Activated T-helper 1 cell treated with anti-CD3 and anti-CD28 coated beads, Interleukin-2, amount 50 U/mL, for 16 hours (primary cell): ENCODE data around the gene APEH.
A peak's percentile ranks its signal among the peaks of the same experiment; 100 is the strongest.
"Not testable (repeated sequence)": the region's sequence is repeated elsewhere in the genome, so short reads cannot be mapped to it uniquely, and the experiment has no call there.

Source experiments
- DNase-seq, 2 donors: peaks; one replicate each; pipeline ENCODE4 v3.0.0-alpha.2; 2020; ENCODE audit warnings: low read depth in 1 of 2, low spot score in 1 of 2

APEH gene

GRCh38 chr3:49689046-49689907 is 15.1 kb downstream of the APEH start, which contains the start of the genes MST1 and RNF123:
MST1 (minus strand) TSS chr3:49689474; CDS start chr3:49688691, 783 bp downstream.
RNF123 (plus strand) TSS chr3:49689557; CDS start chr3:49691166, 1,609 bp downstream.
- peak; percentile 87 to 89 for DNase-seq

- DNase-seq, result not testable (repeated sequence)
These were observed 15.9 kb downstream of the APEH start for GRCh38 chr3:49689908-49690624.

- DNase-seq, result not testable (repeated sequence)
These were observed 16.7 kb downstream of the APEH start for GRCh38 chr3:49690856-49691255.

GRCh38 chr3:49691481-49691880 is 17.3 kb downstream of the APEH start:
- DNase-seq, result not testable (repeated sequence)

DNA sequence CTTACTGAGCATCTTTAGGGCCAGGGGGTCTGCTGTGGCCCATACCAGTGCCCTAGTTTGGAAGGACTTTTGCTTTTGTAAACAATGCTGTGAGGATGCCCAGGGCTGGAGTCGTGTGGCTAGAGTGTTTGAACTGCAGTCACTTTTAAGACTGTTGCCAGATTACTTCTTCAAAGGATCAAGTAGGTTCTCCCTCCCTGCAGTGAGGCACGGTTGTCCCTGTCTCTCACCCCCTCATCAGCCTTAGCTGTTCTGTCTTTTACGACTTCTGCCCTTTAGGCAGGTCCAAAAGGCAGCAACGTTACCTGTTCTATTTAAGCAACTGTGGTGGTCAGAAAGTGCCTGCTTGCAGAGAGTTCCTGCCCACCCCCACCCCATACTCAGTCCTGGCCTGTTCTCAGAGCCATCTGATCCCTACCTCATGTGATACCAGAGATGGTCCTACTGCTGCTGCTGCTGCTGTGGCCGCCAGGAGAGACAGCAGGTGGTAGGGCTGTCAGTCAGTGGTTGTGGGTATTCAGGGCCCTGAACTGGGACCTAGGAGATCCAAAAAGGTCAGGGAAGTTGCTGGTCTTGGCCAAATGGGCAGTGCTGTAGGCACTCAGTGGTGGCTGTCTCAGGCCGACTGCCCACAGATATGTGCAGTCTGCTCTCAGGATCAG is 20.4 kb downstream of the APEH start:
- not testable (repeated sequence) for DNase-seq

GRCh38 chr3:49695350-49696015 is 21.3 kb downstream of the APEH start:
- DNase-seq, result not testable (repeated sequence)

DNA sequence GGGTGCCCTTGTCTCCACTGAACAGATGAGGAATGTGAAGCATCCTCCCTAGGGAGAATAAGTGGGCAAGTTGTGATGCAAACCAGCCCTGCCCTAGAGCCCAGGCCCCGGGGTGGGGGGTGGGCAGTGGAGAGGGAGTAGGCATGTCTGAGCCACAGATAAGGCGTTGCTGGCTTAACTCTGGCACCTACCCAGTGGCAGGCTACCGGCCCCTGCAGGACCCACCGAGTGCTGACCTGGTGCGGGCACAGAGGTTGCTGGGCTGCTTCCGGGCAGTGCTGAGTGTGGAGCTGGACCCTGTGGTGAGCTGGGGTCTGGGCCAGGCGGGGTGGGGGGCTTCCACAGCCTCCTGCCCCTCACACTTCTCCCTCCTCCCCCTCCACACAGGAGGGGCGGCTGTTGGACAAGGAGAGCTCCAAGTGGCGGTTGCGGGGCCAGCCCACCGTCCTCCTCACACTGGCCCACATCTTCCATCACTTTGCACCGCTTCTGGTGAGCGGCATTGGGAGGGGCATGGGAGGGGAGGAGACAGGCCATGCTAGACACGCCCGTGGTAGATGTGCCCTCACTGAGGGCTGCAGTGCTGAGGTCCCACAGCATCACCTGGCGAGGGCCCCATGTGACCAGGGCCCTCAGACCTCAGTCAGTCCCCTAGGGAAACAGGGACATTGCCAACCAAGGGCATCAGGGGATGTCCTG is 25.3 kb downstream of the APEH start:
- no peak for DNase-seq

GRCh38 chr3:49700014-49700413 is 25.9 kb downstream of the APEH start:
- no peak for DNase-seq

GRCh38 chr3:49700453-49701128 is 26.4 kb downstream of the APEH start:
- DNase-seq, result no peak

DNA sequence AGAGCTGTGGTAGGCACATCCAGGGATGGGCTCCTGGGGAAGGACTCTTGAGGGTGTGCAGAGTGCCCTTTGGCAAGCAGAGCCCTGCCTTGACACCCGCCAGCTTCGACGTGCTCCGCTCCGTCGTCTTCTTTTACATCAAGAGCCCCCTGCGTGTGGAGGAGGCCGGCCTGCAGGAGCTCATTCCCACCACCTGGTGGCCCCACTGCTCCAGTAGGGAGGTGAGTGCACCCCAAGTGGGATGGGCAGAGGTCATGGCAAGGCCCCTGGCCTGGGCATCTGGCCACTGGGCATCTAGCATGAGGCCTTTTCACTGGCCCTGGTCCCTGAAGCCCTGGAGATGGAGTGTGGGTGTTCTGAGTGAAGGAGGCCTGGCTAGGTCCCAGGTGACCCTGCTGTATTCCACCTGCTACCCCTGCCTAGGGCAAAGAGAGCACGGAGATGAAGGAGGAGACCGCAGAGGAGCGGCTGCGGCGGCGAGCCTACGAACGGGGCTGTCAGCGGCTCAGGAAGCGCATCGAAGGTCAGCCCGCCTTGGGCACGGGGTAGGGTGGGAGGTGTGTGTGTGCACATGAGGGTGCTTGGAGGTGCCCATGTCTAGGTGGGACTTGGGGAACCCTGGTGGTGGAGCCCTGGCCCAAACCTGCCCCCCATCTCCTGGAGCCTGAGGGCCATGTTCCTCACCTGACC is 27.4 kb downstream of the APEH start:
- no peak for DNase-seq

DNA sequence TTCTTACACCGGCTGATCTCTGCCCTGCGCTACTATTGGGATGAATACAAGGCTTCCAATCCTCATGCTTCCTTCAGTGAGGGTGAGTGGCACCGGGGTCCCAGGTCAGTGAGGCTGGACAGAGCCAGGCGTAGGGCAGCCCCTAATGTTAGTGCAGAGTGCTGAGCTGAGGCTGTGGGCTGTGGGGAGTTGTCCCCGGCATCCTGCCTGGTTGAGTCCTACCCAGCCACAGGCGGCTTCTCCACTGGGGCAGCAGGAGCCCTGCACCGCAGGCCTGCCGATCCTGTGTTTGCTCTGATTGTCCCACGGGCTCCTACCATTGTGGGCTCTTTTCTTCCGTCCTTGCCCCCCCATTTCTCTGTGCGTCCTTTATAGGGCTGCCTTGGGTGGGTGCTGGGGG is 28.5 kb downstream of the APEH start:
- DNase-seq, result no peak

DNA sequence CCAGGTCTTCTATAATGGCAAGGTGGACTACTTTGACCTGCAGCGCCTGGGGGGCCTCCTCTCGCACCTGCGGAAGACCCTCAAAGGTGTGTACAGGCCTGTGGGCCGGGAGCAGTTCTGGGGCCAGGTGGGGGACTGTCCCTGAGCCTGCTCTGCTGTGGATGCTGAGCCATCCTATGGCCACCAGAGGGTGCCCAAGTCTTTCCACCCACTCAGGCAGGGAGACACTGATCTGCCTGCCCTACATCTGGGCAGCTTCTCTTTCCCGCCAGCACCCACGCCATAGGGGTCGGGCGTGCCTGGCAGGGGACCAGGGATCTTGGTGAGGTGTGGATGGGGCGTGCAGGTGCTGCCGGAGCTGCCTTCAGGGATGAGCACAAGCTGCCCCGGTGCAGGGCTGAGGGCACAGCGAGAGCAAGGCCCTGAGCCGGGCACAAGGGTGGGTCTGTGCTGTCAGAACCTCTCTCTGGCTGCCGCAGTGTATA is 29.3 kb downstream of the APEH start:
- DNase-seq, result peak in 1 of 2 donors; percentile 44

- no peak for DNase-seq
These were observed 29.8 kb downstream of the APEH start for GRCh38 chr3:49703956-49704355.

DNA sequence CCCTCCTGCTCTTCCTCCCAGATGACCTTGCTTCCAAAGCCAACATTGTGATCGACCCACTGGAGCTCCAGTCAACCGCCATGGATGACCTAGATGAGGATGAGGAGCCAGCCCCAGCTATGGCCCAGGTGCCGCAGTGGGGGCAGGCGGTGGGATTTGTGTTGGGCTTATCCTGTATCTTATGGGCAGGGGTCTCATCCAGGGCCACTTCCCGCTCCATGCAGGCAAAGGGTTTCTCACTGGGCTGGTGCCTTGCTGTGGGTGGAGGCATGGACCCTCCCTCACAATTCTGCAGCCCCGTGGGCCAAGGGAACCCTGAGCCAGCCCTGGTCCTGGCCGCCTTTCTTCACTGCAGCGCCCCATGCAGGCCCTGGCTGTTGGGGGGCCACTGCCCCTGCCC is 30.5 kb downstream of the APEH start:
- DNase-seq, result no peak

DNA sequence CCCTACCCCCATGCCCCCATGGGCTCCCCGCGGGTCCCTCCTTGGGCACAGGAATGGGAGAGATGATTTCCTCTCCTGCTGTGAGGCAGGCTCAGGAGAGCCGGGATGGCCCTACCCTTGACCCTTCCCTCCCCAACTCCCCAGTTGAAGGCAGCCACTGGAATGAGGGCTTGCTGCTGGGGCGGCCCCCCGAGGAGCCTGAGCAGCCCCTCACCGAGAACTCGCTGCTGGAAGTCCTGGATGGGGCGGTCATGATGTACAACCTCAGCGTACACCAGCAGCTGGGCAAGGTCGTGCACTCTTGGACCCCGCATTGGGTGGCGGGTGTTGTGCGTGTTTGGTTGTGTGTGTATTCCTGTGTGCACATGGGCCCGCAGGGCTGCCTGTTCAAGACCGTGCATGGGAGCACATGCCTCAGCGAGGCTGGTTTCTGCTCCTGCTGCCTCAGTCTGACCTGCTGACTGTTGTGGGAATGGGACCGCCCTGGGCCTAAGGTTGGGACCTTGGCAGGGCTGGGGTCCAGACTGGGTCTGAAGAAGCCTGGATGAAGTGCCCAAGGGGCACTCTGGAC is 31.3 kb downstream of the APEH start:
- DNase-seq, result no peak

DNA sequence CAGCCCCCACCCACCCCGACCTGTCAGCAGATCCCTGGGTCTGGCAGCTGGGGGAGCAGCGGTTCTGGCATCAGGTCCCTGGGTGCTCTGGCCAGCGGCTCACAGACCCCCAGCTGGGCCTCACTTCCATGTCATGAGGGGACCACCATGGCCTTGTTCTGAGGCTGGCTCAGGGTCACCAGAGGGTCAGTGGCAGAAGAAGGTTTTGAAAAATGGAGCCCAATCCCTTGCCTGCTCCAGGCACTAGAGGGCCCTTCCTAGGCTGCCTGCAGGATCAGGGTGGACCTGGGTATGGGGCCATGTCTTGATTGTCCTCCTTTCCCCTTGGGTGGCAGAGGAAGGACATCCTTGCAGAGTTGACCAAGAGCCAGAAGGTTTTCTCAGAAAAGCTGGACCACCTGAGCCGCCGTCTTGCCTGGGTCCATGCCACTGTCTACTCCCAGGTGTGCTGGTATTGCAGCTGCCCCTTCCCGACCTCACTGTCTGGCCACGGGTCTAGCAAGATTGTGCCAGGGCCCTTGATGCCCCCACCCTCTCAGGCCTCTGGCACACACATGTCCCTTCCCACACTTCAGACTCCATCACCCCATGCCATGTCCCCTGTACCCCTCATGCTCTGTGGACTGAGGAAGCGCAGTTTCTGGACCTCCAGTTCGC is 32.4 kb downstream of the APEH start:
- DNase-seq, result no peak

DNA sequence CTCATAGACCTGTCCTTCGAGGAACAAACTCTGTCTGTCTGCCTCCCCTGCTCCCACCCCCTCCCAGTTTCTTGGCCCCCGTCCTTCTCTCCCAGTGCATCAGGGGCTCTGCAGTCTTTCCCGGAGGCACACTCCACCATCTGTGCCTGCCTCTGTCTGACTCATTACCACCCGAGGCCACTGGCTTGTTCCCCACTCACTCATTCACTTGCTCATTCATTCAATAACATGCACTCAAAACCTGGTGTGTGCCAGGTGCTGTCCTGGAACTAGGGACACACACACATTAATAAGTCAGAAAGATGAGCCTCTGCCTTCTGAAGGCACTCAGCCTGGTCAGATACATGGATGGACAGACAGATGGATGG is 32.9 kb downstream of the APEH start:
- DNase-seq, result no peak

DNA sequence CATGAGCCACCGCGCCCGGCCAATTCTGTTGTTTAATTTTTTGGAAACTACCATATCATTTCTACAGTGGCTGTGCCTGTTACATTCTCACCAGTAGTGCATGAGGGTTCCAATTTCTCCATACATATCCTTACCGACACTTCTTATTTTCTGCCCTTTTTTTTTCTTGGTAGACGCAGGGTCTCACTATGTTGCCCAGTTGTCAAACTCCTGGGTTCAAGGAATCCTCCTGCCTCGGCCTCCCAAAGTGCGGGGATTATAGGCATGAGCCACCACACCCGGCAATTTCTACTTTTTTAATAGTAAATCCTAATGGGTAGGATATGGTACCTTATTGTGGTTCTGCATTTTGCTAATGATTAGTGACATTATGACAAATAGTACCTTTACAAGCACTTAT is 35.7 kb downstream of the APEH start:
- DNase-seq, result no peak
